Spinal cord (tissue), 10 donors: ENCODE measurements around the gene PKD1L1. TPM values are rescaled to one million over a fixed set of nuclear protein-coding genes. Genes with fewer than 3 reads are reported as not detected.

ENCODE experiments used
- DNase-seq, 6 donors: peaks; one replicate each; pipeline versions ENCODE4 v3.0.0 to v3.0.0-alpha.2; 2013 to 2015; ENCODE audit warnings: low spot score in 6 of 6, low read depth in 4 of 6
- H3K27ac ChIP-seq: one replicate; pipeline ENCODE4 v1.5.1; 2013; ENCODE audit warnings: low read depth, low read length, control low read depth
- H3K27me3 ChIP-seq: one replicate; pipeline ENCODE4 v1.6.1; 2013; ENCODE audit warnings: low read length; ENCODE audit not compliant: control insufficient read depth, insufficient read depth
- H3K36me3 ChIP-seq: one replicate; pipeline ENCODE4 v1.6.1; 2013; ENCODE audit warnings: low read length; ENCODE audit not compliant: control insufficient read depth, insufficient read depth
- H3K4me1 ChIP-seq: one replicate; pipeline ENCODE4 v1.6.1; 2013; ENCODE audit warnings: low read length; ENCODE audit not compliant: control insufficient read depth, insufficient read depth
- H3K4me3 ChIP-seq: one replicate; pipeline ENCODE4 v1.5.1; 2013; ENCODE audit warnings: low read depth, low read length, control low read depth
- H3K9me3 ChIP-seq: one replicate; pipeline ENCODE4 v1.6.1; 2013; ENCODE audit warnings: low read length; ENCODE audit not compliant: control insufficient read depth, insufficient read depth
- WGBS: methylation state at CpG from one replicate; pipeline ENCODE4 v1.1.5; 2013; ENCODE audit warnings: missing lambda C conversion rate; ENCODE audit not compliant: insufficient coverage; 5-methylcytosine and 5-hydroxymethylcytosine counted together
- polyA plus RNA-seq, 2 donors: library from polyadenylated mRNA; unstranded; fragments of 120-200 nt; gene quantifications; one replicate each; pipeline ENCODE4 v1.2.1, GENCODE V29; 2013; ENCODE audit not compliant: insufficient read length in 2 of 2
- total RNA-seq, 2 donors: library from RNA; depleted of rRNA in 1 of 2; stranded (reverse); fragments of 120-200 nt in 1 of 2; fragments of >200 nt in 1 of 2; gene quantifications; one replicate each; pipeline versions ENCODE4 v1.2.3 to v1.2.4, GENCODE V29; 2013 to 2014
- donor health status: healthy.

Gene PKD1L1
- total and polyA plus RNA-seq, 4 donors = 0.44 to 1.4 (median 1.1) TPM

GRCh38 chr7:47775238-47775637 is 173.0 kb downstream of the PKD1L1 start:
- H3K27ac ChIP-seq = no peak overlapping the region
- WGBS = no CpG with 5 or more reads among the region's 2 CpGs
- H3K9me3 ChIP-seq = no peaks in the 10 kb centered on the region
- H3K4me3 ChIP-seq = no peak overlapping the region
- DNase-seq = no peak
- H3K4me1 ChIP-seq = peaks cover 5% of the 10 kb centered on the region
- H3K36me3 ChIP-seq = no peaks in the 10 kb centered on the region
- no peaks in the 10 kb centered on the region for H3K27me3 ChIP-seq

DNA sequence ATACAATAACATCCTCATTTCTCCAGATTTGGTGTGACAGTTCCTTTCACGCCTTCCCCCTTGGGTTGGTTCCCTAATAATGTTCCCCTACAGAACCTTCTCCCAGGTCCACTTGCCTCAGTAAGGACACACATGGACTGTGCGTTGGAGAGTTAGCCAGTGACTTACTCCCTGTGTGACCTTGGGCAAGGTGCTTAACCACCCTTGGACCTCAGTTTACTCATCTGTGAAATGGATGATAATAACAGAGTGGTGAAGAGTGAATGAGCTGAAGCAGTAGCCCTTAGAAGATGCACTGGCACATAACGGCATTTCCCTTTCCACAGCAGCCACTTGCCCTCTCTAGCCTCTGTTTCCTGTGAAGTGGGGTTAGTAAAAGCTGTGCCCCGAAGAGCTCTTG is 175.8 kb downstream of the PKD1L1 start:
- DNase-seq = no peak
- WGBS = 92% methylated on average over 2 of the region's 4 CpGs
- Histone ChIP-seq H3K4me1 (peaks cover 5% of the 10 kb centered on the region), H3K9me3 (no peaks in the 10 kb centered on the region), H3K27ac (no peak overlapping the region), H3K27me3 (no peaks in the 10 kb centered on the region), H3K36me3 (no peaks in the 10 kb centered on the region), H3K4me3 (no peak overlapping the region)

DNA sequence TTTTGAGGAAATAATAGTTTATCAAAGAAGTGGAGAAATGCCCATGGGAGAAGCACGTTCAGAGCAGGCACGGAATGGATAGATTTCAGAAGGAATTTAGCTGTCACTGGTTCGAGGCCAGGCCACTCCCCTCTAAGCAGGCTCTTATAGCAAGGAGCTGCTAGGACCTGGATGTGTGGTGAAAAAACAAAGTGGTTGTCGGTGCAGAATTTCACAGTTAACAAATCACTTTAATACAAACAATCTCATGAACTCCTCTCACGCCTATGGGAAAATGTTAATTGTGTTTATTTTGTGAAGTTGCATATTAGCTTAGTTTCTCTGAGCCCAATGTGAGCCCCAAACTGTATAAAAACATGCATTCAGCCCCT is 176.3 kb downstream of the PKD1L1 start:
- DNase-seq = no peak
- H3K4me3 ChIP-seq = no peak overlapping the region
- 69% methylated on average over 2 of the region's 5 CpGs for WGBS
- no peaks in the 10 kb centered on the region for H3K27me3 ChIP-seq
- H3K27ac ChIP-seq = peak overlapping the region; percentile 29
- H3K36me3 ChIP-seq = no peaks in the 10 kb centered on the region
- peaks cover 5% of the 10 kb centered on the region for H3K4me1 ChIP-seq
- H3K9me3 ChIP-seq = no peaks in the 10 kb centered on the region

DNA sequence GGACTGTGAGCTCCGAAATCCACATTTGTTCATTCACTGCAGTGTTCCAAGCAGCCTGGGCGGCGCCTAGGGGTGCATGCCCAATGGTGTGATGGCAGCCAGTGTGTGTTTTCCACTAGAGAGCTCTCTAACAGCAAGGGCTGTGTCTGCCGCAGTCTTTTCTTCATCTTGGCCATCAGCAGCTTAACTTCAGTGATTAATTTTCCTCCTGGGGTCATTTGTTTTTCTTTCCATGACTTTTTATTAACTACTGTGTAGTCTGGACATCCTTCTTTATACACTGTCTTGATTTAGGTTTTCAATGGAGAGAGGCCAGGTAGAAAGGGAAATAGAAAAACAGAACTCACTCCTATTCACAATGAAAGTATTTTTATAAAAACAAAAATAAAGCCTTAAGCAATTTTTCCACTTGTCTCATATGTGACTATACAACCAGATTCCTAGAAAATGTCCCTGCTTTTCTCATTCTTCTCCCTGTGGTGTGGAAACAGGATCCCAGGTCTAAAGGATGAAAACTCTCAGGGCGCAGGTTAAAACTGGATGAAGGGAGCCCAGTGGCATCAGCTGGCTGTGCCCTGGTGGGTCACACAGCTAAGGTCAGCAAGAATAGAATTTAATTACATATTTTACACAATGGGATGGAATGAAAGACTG is 176.8 kb downstream of the PKD1L1 start:
- no peaks in the 10 kb centered on the region for H3K9me3 ChIP-seq
- peaks cover 5% of the 10 kb centered on the region for H3K4me1 ChIP-seq
- peak in 2 of 6 donors; percentile 61 to 79 for DNase-seq
- no peak overlapping the region for H3K4me3 ChIP-seq
- no peaks in the 10 kb centered on the region for H3K36me3 ChIP-seq
- 33% methylated on average over 4 of the region's 5 CpGs for WGBS
- peak overlapping the region; percentile 29 for H3K27ac ChIP-seq
- H3K27me3 ChIP-seq = no peaks in the 10 kb centered on the region

DNA sequence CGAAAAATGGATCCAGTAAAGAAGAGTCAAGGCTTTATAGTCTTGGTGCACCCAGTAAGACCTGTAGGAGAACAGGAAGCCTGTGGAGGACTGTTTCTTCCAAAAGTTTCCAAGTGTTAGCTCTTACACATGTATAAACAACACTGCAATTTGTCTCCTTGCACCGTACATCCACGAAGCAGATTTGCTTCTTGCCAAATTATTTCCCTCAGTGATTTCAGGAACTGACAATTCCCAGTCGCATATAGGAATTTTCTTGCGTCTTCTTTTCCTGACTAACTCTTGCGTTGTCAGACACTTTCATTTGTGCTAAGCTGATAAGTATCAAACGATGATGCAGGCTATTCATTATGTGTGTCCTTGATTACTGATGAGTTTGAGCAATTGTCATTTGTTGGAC is 182.1 kb downstream of the PKD1L1 start:
- WGBS = 87% methylated on average over 7 of the region's 7 CpGs
- H3K4me1 ChIP-seq = peaks cover 2% of the 10 kb centered on the region
- no peak for DNase-seq

GRCh38 chr7:47765373-47765979 is 182.8 kb downstream of the PKD1L1 start:
- H3K27ac ChIP-seq = no peak overlapping the region
- WGBS = 100% methylated on average over 1 of the region's 2 CpGs
- DNase-seq = no peak

More for the DNA sequence above, 182.1 kb downstream of the PKD1L1 start:
- Histone ChIP-seq H3K36me3 (no peaks in the 10 kb centered on the region), H3K27me3 (no peaks in the 10 kb centered on the region), H3K9me3 (no peaks in the 10 kb centered on the region), H3K4me3 (no peak overlapping the region), H3K27ac (no peak overlapping the region)

DNA sequence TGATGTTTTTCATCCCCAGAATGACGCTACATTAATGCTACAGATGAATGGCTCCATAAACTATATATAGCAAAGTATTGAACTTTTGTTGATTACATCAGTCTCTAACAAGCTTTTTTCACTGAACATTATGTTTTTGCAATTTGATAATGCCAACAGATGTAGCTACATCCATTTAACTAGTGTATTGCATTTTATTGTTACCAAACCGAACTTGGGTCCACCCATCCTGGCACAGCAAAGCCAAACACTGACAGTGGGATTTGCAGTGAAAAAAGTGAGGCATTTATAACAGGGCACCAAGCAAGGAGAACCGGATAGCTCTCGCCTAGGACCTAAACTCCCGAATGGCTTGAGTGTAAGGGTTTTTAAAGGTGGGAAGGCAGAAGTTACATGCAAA is 183.5 kb downstream of the PKD1L1 start:
- no peaks in the 10 kb centered on the region for H3K4me1 ChIP-seq
- H3K9me3 ChIP-seq = no peaks in the 10 kb centered on the region
- H3K27ac ChIP-seq = no peak overlapping the region
- DNase-seq = no peak
- no peaks in the 10 kb centered on the region for H3K36me3 ChIP-seq
- H3K27me3 ChIP-seq = no peaks in the 10 kb centered on the region
- H3K4me3 ChIP-seq = no peak overlapping the region
- 100% methylated on average over 3 of the region's 5 CpGs for WGBS

More at GRCh38 chr7:47765373-47765979, 182.8 kb downstream of the PKD1L1 start:
- Histone ChIP-seq H3K9me3 (no peaks in the 10 kb centered on the region), H3K4me3 (no peak overlapping the region), H3K27me3 (no peaks in the 10 kb centered on the region), H3K4me1 (no peaks in the 10 kb centered on the region), H3K36me3 (no peaks in the 10 kb centered on the region)

GRCh38 chr7:47763063-47763974 is 184.9 kb downstream of the PKD1L1 start:
- H3K27ac ChIP-seq = no peak overlapping the region
- no peaks in the 10 kb centered on the region for H3K36me3 ChIP-seq
- H3K9me3 ChIP-seq = no peaks in the 10 kb centered on the region
- H3K27me3 ChIP-seq = no peaks in the 10 kb centered on the region
- WGBS = 38% methylated on average over 4 of the region's 9 CpGs
- DNase-seq = peak in 1 of 6 donors; percentile 23
- peaks cover 3% of the 10 kb centered on the region for H3K4me1 ChIP-seq
- H3K4me3 ChIP-seq = no peak overlapping the region

DNA sequence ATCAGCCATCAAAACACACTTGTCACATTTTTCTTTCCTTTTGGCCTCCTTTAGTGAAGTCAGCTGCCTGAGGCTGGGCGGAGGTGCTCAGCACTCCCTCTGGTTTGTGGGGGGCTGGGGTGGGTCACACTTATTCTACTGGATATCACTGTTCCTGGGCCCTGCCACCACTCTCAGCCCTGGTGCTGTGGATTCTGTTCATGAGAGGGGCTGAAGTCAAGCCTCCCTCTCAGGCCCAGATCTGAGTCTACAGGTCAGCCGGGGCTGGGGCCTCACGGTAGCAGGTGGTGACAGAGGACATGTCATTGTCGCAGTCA is 185.6 kb downstream of the PKD1L1 start:
- Histone ChIP-seq H3K36me3 (no peaks in the 10 kb centered on the region), H3K4me1 (peaks cover 7% of the 10 kb centered on the region), H3K9me3 (no peaks in the 10 kb centered on the region), H3K27me3 (no peaks in the 10 kb centered on the region), H3K27ac (no peak overlapping the region), H3K4me3 (no peak overlapping the region)
- no peak for DNase-seq
- 92% methylated on average over 3 of the region's 4 CpGs for WGBS
